ENCODE measurements around the gene FBXO45.
"Not testable (repeated sequence)": the region's sequence is repeated elsewhere in the genome, so short reads cannot be mapped to it uniquely, and the experiment has no call there.

The FBXO45 gene, protein sequence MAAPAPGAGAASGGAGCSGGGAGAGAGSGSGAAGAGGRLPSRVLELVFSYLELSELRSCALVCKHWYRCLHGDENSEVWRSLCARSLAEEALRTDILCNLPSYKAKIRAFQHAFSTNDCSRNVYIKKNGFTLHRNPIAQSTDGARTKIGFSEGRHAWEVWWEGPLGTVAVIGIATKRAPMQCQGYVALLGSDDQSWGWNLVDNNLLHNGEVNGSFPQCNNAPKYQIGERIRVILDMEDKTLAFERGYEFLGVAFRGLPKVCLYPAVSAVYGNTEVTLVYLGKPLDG

DNA sequence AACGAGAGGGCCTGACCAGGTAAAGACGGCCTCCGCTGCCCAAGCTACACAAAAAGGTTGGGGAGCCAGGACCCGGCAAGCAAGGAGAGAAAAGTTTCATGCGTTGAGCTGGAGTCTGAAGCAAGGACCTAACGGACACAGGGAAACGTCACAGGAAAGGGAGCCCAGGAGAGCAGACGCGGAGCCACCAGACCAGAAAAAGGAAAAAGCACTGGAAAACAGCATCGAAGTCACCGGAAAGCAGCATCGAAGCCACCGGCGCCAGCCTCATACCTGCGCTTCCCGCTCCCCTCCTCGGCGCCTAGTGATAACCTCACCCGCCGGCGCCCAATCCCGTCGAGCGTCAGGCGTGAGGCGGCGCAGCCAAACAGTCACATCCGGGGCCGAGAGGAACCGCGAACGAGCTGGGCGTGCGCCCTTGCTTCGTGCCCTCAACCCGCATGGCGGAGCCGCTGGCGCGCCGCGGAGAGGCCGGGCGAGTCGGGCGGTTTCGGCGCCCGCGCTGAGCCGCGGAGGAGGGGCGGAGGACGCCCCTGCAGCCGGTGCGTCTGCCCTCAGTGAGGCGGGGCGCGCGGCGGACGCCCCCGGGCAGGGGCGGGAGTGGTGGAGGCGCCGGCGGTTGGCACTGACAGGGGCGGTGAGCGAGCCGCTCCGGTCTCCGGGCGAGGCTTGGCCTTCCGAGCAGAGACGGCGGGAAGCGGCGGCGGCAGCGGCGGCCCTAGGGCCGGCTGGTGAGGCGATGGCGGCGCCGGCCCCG lies at the start of gene FBXO45, which contains the start of gene WDR53:
Gene FBXO45, plus strand, starts transcription at position 415 of the 757 bp plus-strand sequence. Its CDS starts 325 bp downstream, at position 740.
Gene WDR53, minus strand, starts transcription at position 309 of the 757 bp plus-strand sequence. CDS start 7,079 bp downstream, outside the sequence.
- DNase-seq: peak; percentile 85 to 97

DNA sequence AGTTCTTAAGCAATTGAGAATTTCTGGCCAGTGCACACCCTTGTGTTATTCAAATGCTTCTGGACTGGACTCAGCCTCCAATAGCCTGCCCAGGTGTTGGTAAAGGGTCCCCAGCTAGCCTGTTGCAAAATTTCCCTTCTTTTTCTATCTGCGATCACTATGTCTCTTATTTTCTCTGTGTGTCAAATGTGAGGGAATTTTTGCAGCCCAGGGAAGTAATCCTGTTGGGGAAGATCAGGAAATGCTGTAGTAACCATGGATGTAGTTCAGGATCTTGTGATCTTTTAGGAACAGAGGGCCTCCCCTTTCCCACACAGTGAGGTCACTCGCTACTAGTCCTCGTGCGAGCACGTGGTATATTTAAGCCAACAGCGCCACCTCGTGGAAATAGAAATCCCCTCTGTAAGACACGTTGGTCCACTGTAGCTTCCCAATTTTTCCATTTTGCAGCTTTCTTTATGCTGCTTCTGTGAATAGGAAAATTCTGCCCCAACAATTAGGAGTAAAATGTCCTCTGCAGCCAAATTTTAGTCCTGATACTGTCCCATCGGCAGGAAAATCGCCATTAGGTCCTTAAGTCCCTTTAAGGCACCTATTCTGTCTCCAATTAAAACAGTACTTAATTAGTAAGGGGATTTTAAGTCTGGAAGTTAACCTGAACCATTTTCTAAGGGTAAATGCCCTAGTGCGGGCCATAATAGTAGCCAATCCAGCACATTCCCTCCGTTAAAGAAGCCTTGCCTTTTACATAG lies 49.3 kb upstream of the FBXO45 start:
- peak; percentile 50 to 89 for DNase-seq

DNA sequence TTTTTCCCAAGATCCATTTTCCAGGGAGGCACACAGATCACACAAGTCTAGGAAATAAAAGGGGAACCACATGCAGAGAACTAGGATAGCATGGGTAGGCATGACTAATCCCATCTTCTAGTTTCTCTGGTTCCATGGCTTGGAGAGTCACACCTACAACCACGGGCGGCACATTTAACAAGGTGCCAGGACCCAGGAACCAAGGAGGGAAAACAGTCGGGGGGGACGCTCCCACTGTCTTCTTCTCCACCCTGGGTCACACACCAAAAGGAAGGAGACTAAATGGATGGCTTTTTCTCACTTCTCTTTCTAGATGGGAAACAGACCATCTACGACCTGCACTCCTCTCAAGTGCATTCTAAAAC lies 48.8 kb upstream of the FBXO45 start:
- DNase-seq: no peak

DNA sequence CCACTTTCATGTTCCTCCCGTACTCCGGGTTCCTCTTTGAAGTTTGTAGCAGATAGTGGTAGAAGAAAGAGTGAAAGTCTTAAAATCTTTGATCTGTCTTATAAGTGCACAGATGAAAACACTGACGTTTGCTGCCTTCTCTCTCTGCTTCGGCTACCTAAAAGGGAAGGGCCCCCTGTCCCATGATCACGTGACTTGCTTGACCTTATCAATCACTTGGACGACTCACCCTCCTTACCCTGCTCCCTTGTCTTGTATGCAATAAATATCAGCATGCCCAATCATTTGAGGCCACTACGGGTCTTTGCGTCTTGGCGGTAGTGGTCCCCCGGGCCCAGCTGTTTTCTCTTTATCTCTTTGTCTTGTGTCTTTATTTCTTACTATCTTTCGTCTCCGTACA lies 47.2 kb upstream of the FBXO45 start:
- DNase-seq: not testable (repeated sequence)

DNA sequence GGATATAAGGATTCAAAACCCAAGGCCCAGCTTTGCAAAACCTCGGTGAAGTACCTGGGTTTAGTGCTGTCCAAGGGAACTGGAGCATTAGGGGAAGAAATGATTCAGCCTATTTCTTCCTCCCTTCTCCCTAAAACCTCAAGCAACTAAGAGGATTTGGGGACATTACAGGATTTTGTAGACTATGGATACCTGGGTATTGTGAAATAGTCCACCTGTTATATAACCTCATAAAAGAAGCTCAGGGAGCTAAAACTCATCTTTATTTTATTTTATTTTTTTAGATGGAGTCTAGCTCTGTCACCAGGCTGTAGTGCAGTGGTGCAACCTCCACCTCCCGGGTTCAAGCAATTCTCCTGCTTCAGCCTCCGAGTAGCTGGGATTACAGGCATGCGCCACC lies 44.6 kb upstream of the FBXO45 start:
- no peak for DNase-seq

DNA sequence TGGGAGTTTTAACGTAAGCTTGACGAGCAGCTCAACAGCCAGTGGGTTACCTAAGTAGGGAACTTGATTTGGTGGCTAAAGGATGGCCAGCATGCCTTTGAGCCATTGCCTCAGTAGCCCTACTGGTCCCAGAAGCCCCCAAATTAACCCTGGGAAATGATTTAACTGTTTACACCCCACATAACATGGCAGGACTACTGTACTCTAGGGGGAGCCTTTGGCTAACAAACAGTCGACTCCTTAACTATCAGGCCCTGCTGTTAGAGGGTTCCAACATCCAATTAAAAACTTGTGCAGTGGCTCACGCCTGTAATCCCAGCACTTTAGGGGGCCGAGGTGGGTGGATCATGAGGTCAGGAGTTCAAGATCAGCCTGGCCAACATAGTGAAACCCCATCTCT lies 43.9 kb upstream of the FBXO45 start:
- peak in 1 of 2 experiments; percentile 37 for DNase-seq

DNA sequence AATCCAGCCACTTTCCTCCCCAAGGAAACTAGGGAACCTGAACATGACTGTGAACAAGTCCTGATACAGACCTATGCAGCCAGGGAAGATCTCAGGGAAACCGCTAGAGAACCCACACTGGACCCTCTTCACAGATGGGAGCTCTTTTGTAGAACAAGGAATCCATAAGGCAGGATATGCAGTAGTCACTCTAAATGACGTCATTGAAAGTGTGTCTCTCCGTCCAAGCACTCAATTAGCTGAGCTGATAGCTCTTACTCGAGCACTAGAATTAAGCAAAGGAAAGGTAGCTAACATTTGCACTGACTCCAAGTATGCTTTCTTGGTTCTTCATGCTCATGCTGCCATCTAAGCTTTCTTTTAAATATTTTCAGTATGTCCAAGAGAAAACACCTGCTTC lies 43.3 kb upstream of the FBXO45 start:
- no peak for DNase-seq

DNA sequence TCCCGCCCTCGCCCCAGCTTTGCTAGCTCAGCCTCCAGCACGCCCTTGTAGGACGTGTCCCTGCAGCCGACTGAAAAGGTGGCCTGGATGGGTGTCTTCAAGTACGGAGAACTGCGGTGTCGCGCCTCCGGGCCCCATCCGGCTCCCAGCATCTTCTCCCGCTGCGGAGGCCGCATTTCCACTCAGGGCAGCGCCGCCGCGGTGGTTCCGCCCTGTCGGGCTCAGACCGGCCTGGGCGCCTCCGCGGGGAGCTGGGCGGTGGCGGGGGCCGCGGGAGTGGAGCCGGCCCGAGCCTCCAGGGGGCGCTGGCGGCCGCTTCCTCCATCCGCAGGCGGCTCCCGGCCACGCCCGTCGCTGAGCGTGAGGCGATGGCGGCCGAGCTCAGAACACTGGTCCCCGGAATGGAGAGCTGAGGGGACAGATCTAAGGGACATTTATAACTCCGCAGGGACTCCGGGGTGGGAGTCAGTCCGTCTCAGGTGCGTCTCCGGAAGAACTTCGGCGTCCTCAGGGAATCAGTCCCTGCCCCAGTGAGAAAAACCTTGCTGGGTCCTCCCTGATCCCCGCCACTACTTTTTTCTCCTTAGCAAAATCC lies 39.7 kb upstream of the FBXO45 start:
- peak; percentile 26 to 51 for DNase-seq

DNA sequence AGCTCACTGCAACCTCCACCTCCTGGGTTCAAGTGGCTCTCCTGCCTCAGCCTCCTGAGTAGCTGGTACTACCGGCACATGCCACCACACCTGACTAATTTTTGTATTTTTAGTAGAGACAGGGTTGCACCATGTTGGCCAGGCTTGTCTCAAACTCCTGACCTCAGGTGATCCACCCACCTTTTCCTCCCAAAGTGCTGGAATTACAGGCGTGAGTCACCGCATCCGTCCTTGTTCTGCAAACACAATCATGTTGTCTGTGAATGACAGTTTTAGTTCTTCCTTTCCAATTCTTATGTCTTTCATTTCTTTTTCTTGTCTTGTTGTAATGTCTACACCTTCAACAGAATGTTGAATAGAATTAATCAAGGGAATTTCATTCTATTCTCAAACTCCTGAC lies 37.0 kb upstream of the FBXO45 start:
- DNase-seq: no peak

DNA sequence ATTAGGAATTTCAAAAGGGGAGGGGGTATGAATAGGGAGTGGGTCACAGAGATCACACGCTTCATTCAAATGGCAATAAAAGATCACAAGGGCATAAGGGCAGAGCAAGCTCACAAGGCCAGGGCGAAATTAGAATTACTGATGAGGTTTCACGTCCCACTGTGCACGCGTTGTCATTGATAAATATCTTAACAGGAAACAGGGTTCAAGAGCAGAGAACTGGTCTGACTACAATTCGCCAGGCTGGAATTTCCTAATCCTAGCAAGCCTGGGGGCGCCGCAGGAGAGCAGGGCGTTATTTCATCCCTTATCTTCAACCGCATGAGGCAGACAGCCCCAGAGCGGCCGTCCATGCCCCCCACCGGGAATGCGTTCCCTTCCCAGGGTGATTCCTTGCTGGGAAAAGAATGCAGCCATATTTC lies 35.2 kb upstream of the FBXO45 start:
- DNase-seq: no peak

DNA sequence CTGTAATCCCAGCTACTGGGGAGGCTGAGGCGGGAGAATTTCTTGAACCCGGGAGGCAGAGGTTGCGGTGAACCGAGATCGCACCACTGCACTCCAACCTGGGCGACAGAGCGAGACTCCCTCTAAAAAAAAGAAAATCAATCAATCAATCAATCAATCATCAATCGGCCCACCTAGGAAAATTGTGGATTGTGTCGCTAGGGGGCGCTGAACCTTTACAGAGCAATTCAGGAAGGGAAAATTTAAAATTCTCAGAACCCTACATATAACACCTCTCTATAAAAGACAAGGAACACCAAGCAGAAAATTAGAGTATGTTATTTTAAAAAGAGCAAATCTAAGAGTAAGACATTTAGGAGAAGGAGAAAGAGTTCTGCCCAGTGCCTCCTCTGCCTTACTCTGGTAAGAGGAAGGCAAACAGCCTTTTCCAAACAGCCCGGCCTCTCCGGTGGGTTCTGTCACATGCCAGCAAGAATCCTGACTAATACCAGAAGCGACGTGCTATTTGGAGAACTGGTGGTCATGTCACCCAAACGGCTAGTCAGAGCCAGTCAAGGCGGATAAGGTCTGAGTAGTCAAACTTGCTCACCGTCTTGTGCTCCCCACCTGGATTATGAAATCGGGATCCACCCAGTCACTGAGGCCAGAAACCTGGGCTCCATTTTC lies 31.0 kb upstream of the FBXO45 start:
- DNase-seq: peak; percentile 29 to 38

DNA sequence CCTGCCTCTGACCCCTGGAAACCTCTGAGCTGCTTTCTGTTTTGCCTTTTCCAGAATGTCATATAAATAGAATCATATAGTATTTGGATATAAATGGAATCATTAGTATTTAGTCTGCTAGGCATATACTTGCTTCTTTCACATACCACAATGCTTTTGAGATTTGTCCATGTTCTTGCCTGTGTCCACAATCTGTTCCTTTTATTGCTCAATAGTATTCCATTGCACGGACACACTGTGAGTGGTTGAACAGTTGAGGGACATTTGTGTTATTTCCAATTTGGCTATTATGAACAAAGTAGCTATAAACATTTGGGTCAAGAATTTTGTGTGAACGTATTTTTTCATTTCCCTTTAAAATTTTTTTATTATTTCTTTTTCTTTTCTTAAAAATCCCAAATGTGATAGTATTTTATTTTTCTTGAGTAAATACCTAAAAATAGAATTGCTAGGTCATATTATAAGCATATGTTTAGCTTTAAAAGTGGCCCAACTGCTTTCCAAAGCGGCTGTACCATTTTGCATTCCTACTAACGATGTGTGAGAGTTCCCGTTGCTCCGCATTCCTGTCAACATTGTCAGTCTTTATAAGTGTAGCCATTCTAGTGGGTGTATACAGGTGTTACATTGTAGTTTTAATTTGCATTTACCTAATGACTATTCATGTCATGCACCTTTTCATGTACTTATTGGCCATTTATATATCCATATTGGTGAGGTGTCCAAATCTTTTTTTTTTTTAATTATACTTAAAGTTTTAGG lies 26.6 kb upstream of the FBXO45 start:
- DNase-seq: no peak

DNA sequence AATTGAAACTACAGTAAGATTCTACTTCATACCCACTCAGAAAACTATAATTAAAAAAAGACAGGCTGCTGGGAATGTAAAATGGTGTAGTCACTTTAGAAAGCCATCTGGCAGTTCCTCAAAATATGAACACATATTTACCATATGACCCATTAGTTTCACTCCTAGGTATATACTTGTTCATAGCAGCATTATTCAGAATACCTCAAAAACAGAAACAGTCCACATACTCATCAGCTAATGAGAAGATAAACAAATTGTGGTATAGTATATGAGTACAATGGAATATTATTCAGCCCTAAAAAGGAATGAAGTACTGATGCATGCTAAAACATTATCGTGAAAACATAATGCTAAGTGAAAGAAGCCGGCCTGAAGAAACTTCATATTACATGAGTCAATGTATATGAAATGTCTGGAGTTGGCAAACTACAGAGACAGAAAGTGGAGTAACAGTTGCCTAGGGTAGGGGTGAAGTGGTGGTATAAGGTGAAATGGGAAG lies 23.9 kb upstream of the FBXO45 start:
- DNase-seq: no peak

DNA sequence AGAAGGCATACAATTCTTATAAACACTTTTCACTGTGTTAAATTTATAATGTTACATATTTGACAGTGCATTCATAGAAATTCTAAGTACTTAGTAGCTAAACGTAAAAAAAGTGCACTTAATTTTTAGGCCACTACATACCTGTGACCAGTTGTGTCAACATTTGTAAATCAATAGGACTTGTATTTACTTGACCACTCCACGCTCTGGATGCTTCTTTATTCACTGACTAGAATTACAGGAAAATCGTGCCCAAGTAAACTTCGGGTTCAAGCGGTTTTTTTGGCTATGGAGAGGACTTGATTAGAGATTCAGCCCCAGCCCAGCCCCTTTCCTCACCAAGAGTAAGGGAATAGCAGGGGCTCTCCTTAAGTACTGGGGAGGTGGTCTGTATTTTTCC lies 21.9 kb upstream of the FBXO45 start:
- DNase-seq: no peak

DNA sequence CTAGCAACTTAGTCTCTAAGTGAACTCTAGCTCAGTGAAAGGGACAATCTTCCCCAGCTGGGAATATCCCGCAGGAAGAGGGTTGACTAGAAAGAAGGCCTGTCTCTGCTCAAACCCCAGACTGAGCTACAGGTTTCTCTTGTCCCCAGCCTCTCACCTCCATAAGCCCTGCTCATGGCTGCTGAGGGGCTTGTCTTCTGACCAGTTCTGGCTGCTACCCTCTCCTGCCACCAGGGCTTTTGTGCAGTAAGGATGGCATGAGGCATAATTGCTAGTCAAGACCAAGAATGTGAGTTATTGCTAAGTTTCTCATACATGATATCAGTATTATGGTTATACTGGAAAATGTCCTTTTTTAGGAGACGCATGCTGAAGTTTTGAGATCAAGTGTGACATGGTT lies 21.4 kb upstream of the FBXO45 start:
- DNase-seq: no peak

DNA sequence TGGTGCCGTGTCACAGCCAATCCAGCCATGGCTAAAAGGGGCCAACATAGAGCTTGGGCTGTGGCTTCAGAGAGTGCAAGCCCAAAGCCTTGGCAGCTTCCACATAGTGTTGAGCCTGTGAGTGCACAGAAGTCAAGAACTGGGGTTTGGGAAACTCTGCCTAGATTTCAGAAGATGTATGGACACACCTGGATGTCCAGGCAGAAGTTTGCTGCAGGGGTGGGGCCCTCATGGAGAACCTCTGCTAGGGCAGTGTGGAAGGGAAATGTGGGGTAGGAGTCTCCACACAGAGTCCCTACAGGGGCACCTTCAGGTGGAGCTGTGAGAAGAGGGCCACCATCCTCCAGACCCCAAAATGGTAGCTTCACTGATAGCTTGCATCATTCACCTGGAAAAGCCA lies 19.1 kb upstream of the FBXO45 start:
- not testable (repeated sequence) for DNase-seq

DNA sequence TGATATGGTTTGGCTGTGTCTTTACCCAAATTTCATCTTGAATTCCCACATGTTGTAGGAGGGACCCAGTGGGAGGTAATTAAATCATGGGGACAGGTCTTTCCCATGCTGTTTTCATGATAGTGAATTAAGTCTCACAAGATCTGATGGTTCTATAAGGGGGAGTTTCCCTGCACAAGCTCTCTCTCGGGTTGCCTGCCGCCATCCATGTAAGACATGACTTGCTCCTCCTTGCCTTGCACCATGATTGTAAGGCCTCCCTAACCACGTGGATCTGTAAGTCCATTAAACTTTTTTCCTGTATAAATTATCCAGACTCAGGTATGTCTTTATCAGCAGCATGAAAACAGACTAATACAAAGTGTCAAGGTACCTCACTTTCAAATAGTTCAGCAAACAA lies 18.3 kb upstream of the FBXO45 start:
- DNase-seq: not testable (repeated sequence)

DNA sequence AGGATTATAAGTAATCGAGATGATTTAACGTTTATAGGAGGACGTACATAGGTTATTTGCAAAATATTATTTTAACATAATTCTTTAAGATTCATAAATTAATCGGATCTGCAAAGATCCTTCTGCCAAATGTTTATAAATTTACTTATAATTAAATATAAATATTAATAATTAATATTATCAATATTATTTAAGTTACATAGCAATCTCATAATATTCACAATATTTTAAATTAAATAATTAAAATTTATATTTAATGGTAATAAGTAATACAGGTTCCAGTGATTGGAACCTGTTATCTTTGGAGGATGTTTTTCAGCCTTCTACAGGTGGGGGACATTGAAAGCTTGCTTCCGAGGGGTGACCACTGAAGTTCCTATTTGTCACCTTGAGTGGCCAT lies 16.2 kb upstream of the FBXO45 start:
- no peak for DNase-seq

DNA sequence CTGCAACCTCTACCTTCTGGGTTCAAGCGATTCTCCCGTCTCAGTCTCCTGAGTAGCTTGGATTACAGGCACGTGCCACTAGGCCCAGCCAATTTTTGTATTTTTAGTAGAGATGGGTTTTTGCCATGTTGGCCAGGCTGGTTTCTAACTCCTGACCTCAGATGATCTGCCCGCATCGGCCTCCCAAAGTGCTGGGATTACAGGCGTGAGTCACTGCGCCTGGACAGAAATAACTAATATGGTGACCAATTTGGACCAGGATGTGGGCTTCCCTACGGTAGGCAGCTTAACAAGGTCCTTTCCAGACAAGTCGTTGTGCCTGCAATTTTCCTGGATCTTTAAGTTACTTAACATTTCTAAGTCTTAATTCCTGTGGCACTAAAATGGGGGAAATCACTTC lies 14.9 kb upstream of the FBXO45 start:
- no peak for DNase-seq

DNA sequence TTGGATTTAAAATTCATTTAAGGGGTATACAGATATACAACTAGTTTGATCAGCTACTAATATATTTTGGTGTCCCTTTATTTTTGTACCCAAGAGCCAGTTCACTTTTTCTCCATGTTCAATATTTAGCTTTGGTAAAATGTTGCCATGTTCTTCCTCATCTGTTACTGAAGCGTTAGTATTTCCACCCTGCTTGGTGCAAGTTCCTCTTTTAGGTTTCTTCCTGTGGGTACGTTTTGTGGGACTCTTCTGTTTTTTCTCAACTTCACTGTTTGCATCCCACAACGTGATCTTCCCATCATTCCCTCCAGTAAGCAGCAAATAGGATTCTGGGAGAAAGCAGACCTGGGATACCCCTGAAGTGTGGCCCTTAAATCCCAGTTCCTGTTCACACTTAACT lies 14.3 kb upstream of the FBXO45 start:
- DNase-seq: no peak

DNA sequence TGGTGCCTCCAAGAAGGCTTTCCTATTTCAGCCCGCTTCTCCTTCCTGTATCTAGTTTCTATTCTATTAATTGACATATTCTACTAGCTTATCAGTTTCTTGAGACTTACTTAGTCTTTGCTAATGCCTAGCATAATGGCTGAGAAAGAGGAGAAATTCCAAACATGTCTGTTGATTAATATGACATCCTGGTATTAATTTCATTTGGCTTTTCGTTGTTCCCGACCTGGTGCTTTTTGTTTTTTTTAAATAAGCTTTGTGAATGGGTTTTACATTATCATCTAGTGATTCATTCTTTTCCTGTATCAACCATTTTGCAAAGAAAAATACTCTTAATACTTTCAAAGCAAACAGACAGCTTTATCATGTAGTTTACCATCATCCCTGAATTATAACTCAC lies 13.2 kb upstream of the FBXO45 start:
- DNase-seq: no peak

DNA sequence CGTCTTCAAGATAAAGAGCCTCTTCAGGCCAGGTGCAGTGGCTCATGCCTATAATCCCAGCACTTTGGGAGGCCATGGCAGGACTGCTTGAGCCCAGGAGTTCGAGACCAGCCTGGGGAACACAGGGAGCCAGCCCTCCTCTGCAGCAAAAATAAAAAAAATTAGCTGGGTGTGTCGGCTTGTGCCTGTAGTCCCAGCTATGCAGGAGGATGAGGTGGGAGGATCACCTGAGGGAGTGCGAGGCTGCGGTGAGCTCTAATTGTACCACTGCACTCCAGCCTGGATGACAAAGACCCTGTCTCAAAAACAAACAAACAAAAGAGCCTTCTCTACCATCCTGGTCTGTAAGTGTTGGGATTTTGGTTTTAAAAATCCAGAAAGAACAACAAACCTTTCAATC lies 11.2 kb upstream of the FBXO45 start:
- no peak for DNase-seq
